Posterior vena cava (tissue), 2 donors: Measurements from ENCODE around the gene C5orf63. TPM values are rescaled to one million over a fixed set of nuclear protein-coding genes. Genes with fewer than 3 reads are reported as not detected.
"Not testable (repeated sequence)": the region's sequence is repeated elsewhere in the genome, so short reads cannot be mapped to it uniquely, and the experiment has no call there.

Source experiments
- DNase-seq: peaks from one replicate; pipeline ENCODE4 v3.0.0-alpha.2; 2020; ENCODE audit warnings: low spot score
- intact Hi-C, 2 donors: fragments of 100-400 bp; cut with DNase I; formaldehyde crosslinking; loops; one replicate each; pipeline versions ENCODE4 v1.14.1 to v1.14.2; 2022 to 2023
- total RNA-seq, 2 donors: library from RNA; stranded (reverse); fragmentation: NEBNext Ultra II Directional; extraction: Animal tissue kit (Norgen Biotek cat#: 25700); gene quantifications; one replicate each; pipeline ENCODE4 v1.2.1, GENCODE V29; 2021
- donor health status: DM: yes; HTN: yes; CAD: no.
- donor health status: DM: yes; HTN: yes; CAD: no.

Gene C5orf63
- total RNA-seq, 2 donors from 2014 or later, result 3.3 to 4.2 TPM

DNA sequence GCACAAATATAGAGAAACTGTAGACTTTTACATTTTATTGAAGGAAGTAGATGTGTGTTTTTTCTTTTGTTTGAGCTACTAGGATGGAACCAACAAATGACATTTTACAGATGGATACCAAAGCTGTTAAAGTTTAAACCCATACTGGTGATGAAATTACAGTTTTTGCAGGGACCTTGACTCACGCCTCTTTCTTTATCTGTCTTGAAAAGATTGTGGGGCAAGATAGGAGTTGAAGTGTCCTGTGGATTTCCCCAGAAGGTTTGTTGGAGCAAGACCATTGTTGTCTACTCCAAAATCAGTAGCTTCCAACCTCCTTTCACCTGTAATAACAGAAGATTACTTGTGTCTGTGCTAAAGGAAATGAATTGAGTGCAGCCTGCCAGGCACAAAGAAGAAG lies 4.1 kb upstream of the C5orf63 start:
- DNase-seq, result no peak
- intact Hi-C loops, result no loop called here

DNA sequence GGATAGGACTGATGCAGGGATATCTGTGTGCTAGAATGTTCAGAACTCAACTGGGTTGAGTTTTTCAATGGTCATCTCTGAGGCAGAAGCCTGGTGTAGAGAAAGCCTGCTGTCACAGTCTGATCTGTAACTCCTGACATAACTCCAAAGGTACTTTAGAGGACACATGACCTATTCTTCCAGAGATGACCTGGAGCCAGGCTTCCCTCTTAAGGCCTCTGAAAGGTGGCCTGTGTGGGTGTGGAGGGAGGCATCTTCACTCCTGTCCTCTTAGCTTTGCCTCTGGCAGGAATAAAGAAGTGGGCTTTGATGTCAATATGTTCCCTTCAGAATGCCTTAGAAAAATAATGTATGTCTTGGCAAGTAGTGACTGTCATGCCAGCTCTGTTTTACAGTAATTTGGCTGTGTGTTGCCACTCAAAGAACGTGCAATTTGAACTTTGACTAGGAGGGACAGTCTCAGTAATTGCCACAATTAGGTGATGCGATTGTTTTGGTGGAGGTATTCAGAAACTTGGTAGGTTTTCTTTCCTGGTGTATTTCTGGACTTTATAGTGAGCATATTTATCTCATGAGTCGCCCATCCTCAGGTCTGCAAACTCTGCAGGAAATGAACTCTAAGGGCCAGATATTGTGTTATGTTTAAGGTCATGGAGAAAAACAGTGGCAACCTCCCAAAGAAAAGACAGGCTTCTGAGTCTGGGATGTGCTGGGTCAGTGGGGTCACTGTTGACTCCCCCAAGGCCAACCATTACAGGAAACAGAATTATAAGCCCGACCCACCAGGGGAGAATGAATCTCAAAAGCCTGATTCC lies 3.2 kb upstream of the C5orf63 start:
- intact Hi-C loops, result no loop called here
- DNase-seq, result no peak

DNA sequence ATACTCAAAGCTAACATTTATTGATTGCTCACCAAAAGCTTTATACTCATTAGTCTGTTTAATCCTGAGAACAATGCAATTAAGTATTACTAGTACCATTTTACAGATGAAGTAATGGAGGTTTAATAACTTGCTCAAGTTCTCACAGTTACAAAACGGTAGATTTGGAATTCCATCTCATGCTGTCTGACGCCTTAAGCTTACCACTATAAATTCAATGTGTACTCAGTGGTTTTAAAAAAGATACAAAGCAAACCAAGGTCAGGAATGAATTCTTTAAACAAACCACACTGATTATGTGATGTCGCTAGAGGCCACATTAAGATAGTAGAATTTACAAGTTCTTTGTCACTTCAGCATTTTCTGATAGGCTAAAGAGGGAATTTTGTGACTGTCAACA lies 1.2 kb upstream of the C5orf63 start:
- DNase-seq, result no peak
- intact Hi-C loops, result no loop called here

DNA sequence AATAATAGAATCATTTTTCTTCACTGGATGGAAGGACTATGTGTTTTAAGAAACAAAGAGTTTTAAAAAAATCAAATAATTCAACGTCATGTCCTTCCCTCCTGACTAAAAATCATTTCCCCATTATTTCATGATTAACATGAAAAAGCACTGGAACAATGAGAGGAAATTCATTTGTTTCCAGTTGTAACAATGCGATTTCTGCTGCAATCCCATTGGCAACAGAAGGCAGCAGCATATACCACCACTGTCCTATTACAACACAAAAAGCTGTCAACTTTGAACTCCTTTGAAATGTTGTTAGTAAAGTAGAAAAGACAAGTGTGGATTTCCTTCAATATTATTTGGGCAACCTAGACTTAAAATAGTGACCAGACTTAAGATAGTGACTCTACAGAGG lies 3.1 kb downstream of the C5orf63 start:
- no peak for DNase-seq
- intact Hi-C loops, result no loop called here

DNA sequence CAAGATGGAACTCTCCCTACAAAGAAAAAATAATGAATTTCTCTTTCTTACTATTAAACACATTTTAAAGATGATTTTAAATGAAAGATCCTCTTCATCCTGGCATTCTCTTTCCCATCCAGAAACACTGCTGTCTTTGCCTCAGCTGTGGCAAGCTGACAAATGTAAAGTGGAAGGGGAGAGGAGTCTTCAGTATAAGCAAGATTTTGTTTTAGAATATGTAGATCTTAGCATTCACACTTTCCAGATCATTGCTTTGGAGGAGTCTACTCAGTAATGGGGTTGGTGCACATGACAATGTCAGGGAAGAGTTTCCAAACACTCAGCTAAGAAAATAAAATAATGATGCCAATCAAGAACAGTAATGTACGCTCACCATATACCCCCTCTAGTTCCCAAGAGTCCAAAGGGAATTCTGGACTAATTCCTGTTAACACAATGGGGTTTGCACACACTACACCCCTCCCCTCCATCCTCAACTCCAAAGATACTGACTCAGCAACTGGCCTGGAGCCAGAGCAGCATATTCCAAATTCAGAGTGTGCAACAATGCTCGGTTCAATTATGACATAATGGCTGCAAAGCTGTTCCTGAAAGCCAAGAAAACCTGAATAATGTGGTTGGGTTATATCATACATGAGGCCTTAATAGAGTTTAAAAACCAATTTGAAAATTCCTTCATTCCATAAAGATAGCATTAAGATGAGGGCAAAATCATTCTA lies 4.6 kb downstream of the C5orf63 start:
- DNase-seq, result no peak
- intact Hi-C loops, result no loop called here

DNA sequence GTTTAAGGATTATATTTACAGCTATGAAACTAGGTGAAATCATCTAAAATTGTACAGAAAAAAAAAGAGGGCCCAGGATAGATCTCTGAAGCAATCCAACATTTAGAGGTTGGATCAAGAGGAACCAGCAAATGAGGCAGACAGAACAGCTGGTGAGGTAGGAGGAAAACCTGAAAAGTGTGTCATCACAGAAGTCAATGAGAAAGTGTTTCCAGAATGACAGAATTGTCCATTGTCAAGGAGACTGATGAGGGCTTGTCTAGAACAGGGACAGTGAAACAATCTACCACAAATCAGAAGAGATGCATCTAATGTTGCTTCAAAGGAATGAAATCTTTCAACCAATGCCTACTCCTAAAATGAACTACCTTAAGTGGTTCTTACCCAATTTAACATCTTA lies 6.6 kb downstream of the C5orf63 start:
- DNase-seq, result no peak
- intact Hi-C loops, result no loop called here

DNA sequence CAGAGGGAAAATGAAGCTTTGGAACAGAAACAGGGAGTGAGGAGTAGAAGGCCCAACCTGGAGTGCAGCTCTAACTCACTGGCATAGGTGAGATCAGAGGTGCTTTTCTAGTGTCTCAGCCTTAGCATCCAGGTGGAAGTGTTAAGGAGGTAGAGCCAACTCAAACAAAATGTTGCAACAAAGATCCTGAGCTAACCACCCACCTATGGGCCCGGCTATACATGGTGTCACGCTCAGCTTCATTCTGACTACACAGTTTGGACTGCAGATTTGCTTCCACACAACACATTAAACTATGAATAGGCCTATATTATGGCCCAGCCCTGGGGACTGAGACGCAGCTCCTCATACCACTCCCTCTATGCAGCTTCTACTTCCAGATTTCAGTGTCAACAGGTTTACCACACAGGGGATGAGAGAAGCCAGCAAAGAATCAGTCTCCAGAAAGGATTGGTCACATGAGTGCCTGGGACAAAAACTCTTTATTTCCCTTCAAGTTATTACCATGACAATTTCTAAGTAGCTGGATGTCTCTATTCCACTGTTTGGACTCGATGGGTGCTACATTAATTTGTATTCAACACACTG lies 9.0 kb downstream of the C5orf63 start:
- no peak for DNase-seq
- intact Hi-C loops, result no loop called here

DNA sequence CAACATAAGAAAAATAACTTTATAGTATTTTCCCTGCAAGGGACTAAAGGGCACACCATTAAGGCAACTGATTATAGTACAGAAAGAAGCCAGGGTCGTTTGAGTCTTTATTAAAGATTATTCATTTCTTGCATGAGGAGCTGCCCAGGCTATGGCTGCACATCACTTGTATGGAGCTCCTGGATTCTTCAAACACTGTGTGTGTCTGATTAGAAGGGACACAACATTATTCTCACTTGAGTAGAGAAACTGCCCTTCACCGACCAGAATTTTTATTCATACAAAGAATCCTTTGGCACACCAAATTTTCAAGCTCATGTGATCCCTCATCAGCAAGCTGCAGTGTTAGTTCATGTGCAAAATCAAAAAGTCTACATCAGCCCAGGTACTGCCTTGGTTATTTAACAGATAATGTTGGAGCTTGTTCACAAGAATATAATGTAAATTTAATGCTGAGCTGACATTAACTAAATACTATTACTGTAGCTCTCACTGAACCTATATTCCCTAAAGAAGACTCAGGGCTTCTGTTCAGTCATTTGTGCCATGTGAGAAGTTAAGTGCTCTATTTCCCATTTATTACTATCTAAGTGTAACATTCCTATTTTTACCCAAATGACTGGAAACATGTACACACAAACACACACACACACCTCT lies 9.9 kb downstream of the C5orf63 start:
- intact Hi-C loops, result no loop called here
- no peak for DNase-seq

DNA sequence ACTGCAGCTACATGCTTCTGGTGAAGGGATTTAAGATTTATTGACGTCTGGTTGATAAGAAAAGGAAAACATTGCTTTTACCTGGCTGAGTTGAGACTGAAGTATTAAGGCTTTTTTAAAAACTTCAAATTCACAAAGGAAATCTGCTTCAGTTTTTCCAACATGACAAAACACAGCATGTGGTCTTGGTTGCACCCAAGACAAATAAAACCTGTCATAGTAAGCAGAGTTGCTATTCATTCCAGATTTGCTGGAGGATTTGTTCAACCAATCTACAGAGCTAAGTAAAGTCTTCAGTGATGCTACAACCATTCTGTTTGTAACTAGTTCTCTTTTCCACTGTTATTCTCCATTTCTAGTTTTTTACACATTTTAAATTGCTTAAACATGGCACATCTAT lies 11.3 kb downstream of the C5orf63 start:
- DNase-seq, result no peak
- intact Hi-C loops, result no loop called here

DNA sequence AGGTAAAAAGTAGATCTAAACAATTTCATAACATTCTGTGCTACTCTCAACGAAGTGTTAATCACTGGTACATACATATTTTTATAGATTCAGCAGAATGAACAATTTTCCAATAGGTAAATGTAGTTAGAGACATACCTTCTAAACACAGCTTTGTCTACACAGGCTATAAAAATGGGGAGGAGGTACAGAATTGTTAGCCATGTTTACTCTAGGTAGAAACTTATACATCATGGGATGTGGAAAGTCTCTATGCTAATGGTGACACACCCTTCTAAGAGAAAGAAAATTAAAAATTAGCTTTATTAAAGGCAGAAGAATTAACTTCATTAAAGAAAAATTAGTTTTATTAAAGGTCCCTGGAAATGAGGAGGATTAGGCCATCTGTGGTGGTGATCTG lies 11.8 kb downstream of the C5orf63 start:
- DNase-seq, result no peak
- intact Hi-C loops, result no loop called here

DNA sequence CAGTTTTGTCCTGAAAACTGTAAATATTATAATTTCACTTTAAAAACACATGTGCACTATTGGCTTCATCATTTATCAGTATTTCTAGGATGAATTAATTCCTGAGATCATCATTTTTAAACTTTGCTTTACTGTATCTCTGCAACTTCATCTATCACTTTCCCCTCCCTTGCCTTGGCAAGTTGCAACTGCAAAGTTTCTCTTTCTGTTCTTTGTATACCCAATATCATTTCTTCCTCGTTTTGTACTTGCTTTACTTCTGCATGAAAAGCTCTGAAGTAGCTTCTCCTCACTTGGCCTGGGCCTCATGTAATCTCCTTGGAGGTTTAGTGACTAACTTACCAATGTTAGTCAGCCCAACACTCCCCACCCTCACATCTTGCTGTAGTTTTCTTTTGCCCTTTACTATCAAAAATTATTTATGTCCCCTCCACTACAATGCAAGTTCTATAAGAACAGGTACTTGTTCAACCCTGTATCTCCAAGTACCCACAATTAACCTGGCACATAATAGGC lies 12.8 kb downstream of the C5orf63 start:
- intact Hi-C loops, result no loop called here
- no peak for DNase-seq

DNA sequence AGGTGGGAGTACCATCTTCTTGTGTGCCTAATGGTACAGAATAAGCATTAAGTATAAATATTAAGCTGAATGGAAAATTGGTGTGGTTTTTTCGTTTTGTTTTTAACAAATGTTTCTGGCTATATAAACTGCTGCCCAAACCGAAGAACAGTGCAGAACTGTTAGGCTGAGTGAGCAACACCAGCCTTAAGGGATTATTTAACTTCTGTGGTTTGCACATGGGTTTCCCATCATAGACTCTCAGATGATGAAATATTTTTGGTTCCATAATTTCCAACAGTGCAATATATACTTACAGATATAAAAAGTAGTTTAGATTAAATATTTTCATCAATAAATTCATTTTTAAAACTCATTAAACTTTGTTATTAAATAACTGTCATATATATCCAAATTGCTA lies 16.4 kb downstream of the C5orf63 start:
- no peak for DNase-seq
- intact Hi-C loops, result no loop called here

DNA sequence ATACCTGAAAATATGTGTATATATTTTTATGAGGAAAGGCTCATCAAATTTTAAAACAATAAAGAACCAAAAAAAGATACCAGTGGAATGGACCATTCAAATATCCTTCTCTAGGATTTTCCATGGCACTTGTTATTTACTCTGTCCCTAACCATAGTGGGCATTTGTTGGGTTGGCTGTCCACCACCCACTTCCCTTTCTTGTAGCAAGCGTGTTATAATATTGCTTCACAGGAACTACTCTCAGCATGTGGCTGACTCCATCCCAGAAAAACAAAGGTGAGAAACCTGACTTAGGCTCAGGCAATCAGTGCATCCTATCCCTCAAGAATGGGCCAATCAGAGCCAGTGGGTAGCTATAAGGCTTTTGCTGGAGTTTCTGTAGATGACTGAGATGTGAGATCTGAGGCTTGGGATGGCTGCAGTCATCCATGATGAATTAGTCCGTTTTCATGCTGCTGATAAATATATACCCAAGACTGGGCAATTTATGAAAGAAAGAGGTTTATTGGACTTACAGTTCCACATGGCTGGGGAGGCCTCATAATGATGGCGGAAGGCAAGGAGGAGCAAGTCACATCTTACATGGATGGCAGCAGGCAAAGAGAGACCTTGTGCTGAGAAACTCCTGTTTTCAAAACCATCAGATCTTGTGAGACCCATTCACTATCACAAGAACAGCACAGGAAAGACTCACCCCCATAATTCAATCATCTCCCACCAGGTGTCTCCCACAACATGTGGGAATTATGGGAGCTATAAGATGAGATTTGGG lies 17.2 kb downstream of the C5orf63 start:
- DNase-seq, result no peak
- intact Hi-C loops, result no loop called here

DNA sequence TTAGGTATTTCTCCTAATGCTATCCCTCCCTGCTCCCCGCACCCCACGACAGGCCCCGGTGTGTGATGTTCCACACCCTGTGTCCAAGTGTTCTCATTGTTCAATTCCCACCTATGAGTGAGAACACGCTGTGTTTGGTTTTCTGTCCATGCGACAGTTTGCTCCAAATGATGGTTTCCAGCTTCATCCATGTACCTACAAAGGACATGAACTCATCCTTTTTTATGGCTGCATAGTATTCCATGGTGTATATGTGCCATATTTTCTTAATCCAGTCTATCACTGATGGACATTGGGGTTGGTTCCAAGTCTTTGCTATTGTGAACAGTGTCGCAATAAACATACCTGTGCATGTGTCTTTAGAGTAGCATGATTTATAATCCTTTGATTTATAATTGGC lies 19.8 kb downstream of the C5orf63 start:
- intact Hi-C loops, DNase-seq: not testable (repeated sequence)

DNA sequence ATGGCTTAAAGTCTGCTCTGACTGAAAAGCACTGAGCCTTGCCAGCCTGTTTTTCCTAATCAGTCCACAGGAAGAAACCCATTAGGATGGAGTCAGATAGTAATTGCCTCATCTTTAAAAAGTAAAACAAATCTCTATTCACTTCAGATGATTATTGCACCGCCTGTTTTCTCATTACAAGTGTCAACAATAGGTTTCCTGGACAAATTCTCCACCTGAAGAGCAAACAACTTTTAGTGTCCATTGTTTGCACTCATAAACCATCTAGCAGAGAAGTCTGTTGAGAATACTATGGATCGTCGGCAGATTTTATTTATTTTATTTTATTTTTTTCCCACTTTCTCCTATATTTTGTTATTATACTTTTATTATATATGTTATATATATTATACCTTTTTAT lies 20.3 kb downstream of the C5orf63 start:
- no peak for DNase-seq
- intact Hi-C loops, result no loop called here

DNA sequence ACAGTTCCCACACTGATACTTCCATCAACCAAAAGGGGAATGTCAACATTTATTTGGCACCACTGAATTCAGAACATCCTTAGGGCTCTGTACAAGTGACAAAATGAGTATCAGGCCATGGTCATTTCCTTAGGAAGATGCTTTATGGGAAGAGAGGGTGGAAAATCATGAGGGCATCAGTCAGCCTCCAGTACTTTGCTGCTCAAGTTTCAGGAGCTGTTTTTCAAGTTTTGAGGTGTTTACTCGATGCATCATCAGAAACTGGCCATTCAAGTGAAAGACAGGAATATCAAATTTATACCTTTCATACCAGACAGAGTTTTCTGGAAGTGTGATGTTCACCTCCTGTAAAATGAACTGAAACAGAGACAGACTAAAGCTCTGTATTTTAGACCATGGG lies 21.7 kb downstream of the C5orf63 start:
- no peak for DNase-seq
- intact Hi-C loops, result no loop called here

DNA sequence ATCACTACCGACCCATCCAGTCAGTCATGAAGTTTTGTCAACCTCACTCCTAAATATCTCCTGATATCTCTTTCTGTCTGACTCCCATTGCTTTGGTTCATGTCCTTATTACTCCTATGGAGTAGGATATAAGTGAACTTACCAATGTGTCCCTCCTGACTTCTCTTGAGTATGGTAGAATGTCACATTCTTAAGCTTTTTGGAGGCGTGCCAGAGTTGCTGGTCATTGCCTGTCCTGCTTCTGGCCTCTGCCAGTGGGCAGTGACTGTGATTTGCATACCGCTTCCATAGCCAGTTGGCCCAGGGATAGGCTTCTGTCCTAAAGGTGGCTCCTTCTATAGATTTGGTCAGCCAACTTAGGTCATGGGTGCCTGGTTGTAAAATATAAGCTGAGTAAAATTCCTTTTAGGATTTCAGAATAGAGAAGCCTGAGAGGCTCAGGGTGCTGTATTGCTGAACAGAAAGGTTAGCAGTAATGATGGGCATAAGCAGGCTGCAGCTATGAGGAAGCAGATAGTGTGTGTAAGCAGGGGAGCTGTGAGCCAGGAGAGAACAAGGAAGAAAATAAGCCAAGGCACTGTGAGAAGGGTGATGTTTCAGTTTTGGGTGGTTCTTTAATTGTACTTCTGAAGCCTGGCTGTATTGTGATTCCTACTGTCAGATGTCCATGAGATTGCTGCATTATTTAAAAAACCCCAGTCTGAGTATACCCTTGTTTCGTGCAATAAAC lies 26.8 kb downstream of the C5orf63 start:
- intact Hi-C loops, result no loop called here
- DNase-seq, result no peak

DNA sequence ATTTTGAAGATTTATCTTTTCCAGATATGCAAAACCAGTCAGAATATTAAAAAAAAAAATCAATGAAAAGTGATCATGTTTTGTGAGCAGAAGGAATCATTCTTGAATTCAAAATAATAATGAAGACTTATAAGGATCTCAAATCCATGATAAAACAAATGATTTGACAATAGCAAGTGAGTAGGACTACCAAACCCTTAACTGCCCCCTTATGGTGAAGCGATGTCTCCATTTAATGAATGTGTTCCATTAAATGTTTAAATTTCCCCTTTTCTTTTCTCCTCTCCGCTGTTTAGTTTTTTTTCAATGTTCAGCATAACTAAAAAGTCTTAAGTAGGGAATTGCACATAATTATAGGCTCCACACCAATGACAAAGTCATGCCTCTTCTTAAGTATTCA lies 30.7 kb downstream of the C5orf63 start:
- intact Hi-C loops, result no loop called here
- no peak for DNase-seq

DNA sequence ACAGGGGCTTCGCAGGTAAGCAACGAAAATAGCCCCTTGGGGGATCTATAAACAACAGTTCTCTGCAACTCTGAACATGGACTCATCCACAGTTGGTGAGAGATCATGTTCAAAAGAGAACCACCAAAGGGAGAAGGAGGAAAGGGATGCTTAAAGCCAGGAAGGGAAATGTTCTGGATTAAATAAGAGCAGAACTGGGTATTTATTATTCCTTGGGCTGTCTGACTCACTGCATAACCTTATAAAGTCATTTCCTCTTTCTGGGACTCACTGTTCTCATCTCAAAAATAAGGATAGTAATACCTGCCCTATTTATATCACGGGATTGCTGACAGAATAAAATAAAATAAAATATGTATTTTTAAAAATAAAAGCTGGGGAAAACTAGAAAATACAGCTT lies 31.7 kb downstream of the C5orf63 start:
- DNase-seq, result no peak
- intact Hi-C loops, result no loop called here
